ENCODE measurements around the gene IGFALS. TPM values are rescaled to one million over a fixed set of nuclear protein-coding genes. Genes with fewer than 3 reads are reported as not detected.

Gene IGFALS
- total and polyA plus RNA-seq, 9 donors = 0.20 to 1.8 (median 0.50) TPM; not detected in 1

- intact Hi-C loops (cut with DNase I) = no loop called here
- Histone ChIP-seq H3K36me3 (no peaks in the 10 kb centered on the region), H3K4me1 (ENCODE audit: insufficient read depth) (peaks cover 20% of the 10 kb centered on the region), H3K4me3 (no peak overlapping the region), H3K9me3 (no peaks in the 10 kb centered on the region), H3K27me3 (no peaks in the 10 kb centered on the region), H3K27ac (no peak overlapping the region)
- 71 to 74% (median 72%) methylated on average over 13 of the region's 13 CpGs for WGBS, 3 donors
- TF ChIP-seq POLR2A (IDR thresholded peaks at IDR 0.05) (no peak), EP300 (IDR thresholded peaks at IDR 0.05) (no peak), CTCF (IDR thresholded peaks at IDR 0.05) (no peak)
- no peak for DNase-seq
These were observed 16.9 kb downstream of the IGFALS start for GRCh38 chr16:1776672-1776955.

DNA sequence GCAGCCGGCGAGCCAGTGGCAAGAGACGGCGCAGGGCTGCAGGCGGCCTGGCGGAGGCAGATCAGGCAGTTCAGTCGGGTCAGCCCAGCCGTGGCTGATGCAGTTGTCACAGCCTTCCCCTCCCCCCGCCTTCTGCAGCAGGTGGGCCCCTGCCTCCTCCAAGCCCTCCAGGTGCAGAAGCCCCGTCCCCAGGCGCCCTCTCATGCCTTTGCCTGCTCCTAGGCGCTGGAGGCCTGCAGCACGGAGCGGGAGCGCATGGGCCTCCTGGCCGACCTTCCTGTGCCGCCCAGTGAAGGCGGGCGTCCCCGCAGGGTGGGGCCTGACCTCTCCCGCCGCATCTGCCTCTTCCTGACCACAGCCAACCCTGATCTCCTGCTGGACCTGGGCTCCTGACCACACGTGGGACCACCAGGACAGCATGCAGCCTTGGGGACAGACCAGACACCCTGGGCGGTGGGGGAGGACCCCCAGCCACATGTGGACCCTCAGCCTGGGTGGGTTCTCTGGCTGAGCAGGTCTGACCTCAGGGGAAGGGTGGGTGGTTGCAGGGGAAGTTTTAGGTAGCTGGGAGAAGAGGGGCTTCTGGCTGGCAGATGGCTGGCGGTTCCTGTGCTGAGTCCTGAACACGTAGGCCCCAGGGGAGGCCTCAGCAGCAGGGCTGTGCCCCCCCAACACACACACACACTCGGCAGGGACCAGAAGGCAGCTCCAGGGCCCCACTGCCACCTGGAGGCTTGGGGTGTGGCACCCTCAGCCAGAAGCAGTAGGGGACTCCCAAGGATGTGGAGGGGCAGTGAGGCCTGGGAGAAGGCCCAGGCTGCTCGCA lies 17.4 kb downstream of the IGFALS start:
- TF ChIP-seq CTCF (IDR thresholded peaks at IDR 0.05) (no peak), EP300 (IDR thresholded peaks at IDR 0.05) (no peak), POLR2A (IDR thresholded peaks at IDR 0.05) (no peak)
- Histone ChIP-seq H3K4me3 (no peak overlapping the region), H3K36me3 (no peaks in the 10 kb centered on the region), H3K9me3 (no peaks in the 10 kb centered on the region), H3K4me1 (ENCODE audit: insufficient read depth) (peaks cover 19% of the 10 kb centered on the region), H3K27ac (no peak overlapping the region), H3K27me3 (no peaks in the 10 kb centered on the region)
- peak in 2 of 5 donors; percentile 30 to 37 for DNase-seq
- WGBS, 3 donors = 72 to 75% (median 72%) methylated on average over 28 of the region's 28 CpGs
- intact Hi-C loops (cut with DNase I) = no loop called here

GRCh38 chr16:1775006-1775845 lies 18.3 kb downstream of the IGFALS start:
- no peak for DNase-seq
- Histone ChIP-seq H3K27ac (no peak overlapping the region), H3K4me3 (no peak overlapping the region), H3K9me3 (no peaks in the 10 kb centered on the region), H3K27me3 (no peaks in the 10 kb centered on the region), H3K36me3 (no peaks in the 10 kb centered on the region), H3K4me1 (ENCODE audit: insufficient read depth) (peaks cover 17% of the 10 kb centered on the region)
- no peak for TF ChIP-seq POLR2A (IDR thresholded peaks at IDR 0.05)
- no peak for TF ChIP-seq CTCF (IDR thresholded peaks at IDR 0.05)
- TF ChIP-seq EP300 (IDR thresholded peaks at IDR 0.05) = no peak
- intact Hi-C loops (cut with DNase I) = no loop called here
- WGBS, 3 donors = 85 to 88% (median 86%) methylated on average over 29 to 30 of the region's 30 CpGs

- TF ChIP-seq POLR2A (IDR thresholded peaks at IDR 0.05) (no peak), CTCF (IDR thresholded peaks at IDR 0.05) (no peak), EP300 (IDR thresholded peaks at IDR 0.05) (no peak)
- H3K27ac ChIP-seq = no peak overlapping the region
- intact Hi-C loops (cut with DNase I) = no loop called here
These were observed 19.1 kb downstream of the IGFALS start for GRCh38 chr16:1774448-1774780.

More at GRCh38 chr16:1774448-1774780, 19.1 kb downstream of the IGFALS start:
- H3K4me3 ChIP-seq = no peak overlapping the region
- DNase-seq = no peak
- no peaks in the 10 kb centered on the region for H3K27me3 ChIP-seq
- no peaks in the 10 kb centered on the region for H3K36me3 ChIP-seq
- peaks cover 17% of the 10 kb centered on the region for H3K4me1 ChIP-seq (ENCODE audit: insufficient read depth)
- H3K9me3 ChIP-seq = no peaks in the 10 kb centered on the region
- 80 to 88% (median 82%) methylated on average over 7 of the region's 7 CpGs for WGBS, 3 donors

Measured in ovary (tissue), 9 donors.